C4-2B (cell line): ENCODE results near the gene WDR76.

ENCODE experiments used
- CTCF ChIP-seq: fragments of 450-650 bp; conservative IDR thresholded peaks from 2 replicates; pipeline ENCODE4 v1.5.1; 2017; ENCODE audit warnings: mild to moderate bottlenecking
- ZFX ChIP-seq: fragments of 450-650 bp; IDR thresholded peaks from 2 replicates; pipeline ENCODE4 v1.6.1; 2017

- TF ChIP-seq ZFX (no peak), CTCF (no peak)
Measured at GRCh38 chr15:43795197-43795596, 31.6 kb upstream of the WDR76 start.
